ENCODE results near the gene TLCD4. TPM values are rescaled to one million over a fixed set of nuclear protein-coding genes. Genes with fewer than 3 reads are reported as not detected.
A peak's percentile ranks its signal among the peaks of the same experiment; 100 is the strongest.

The TLCD4 gene
- polyA plus RNA-seq (2013, experiment 1 of 2), result 0.53 TPM
- polyA plus RNA-seq (2013, experiment 2 of 2), result 0.76 TPM

- no peak within 1 kb of the TSS for H3K27ac ChIP-seq (ENCODE audit: low read depth, low read length)
- peak within 1 kb of the TSS; percentile 67 for H3K9ac ChIP-seq (ENCODE audit: low read length)
- DNase-seq, result peak; percentile 77
- H4K8ac ChIP-seq (ENCODE audit: low read depth, low read length), result no peak within 1 kb of the TSS
- H3K4me2 ChIP-seq (ENCODE audit: low read length), result peak within 1 kb of the TSS; percentile 99
- H3K79me1 ChIP-seq (ENCODE audit: low read length), result no peaks in the 10 kb centered on the region
- H3K79me2 ChIP-seq (ENCODE audit: control insufficient read depth, insufficient read depth, low read length), result no peaks in the 10 kb centered on the region
- no CpG with 5 or more reads among the region's 108 CpGs for WGBS (ENCODE audit: extremely low coverage, insufficient coverage, low lambda C conversion rate)
- peak within 1 kb of the TSS; percentile 61 for H2BK120ac ChIP-seq (ENCODE audit: low read depth, low read length)
- H4K5ac ChIP-seq (ENCODE audit: low read length), result peak within 1 kb of the TSS; percentile 54
- no peaks in the 10 kb centered on the region for H3K36me3 ChIP-seq (ENCODE audit: control insufficient read depth, insufficient read depth, low read length)
- H3K4me1 ChIP-seq (ENCODE audit: control insufficient read depth, low read depth, low read length), result no peaks in the 10 kb centered on the region
- peak within 1 kb of the TSS; percentile 81 for H3K56ac ChIP-seq (ENCODE audit: low read length)
- peak within 1 kb of the TSS; percentile 82 for H3K18ac ChIP-seq (ENCODE audit: low read length)
- H2AK5ac ChIP-seq (ENCODE audit: low read length), result no peak within 1 kb of the TSS
- no peak within 1 kb of the TSS for H2BK15ac ChIP-seq (replicated peaks; ENCODE audit: low read depth)
- no peak within 1 kb of the TSS for H2BK5ac ChIP-seq (ENCODE audit: low read length)
- no peak within 1 kb of the TSS for H3K23ac ChIP-seq (ENCODE audit: low read length)
- H3K4ac ChIP-seq (ENCODE audit: low read depth, low read length), result no peak within 1 kb of the TSS
- no peaks in the 10 kb centered on the region for H3K27me3 ChIP-seq (ENCODE audit: insufficient read depth, low read length, poor library complexity)
- H3K4me3 ChIP-seq (ENCODE audit: low read length), result peak within 1 kb of the TSS; percentile 70
Measured at GRCh38 chr1:95117207-95118066, at the start of gene TLCD4. TSS of gene TLCD4 (plus strand) at chr1:95117355. CDS start at chr1:95143902, 26,547 bp downstream.

GRCh38 chr1:95067568-95067967, 49.6 kb upstream of the TLCD4 start:
- Histone ChIP-seq H3K27me3 (ENCODE audit: insufficient read depth, low read length, poor library complexity) (no peaks in the 10 kb centered on the region), H4K5ac (ENCODE audit: low read length) (no peak overlapping the region), H4K8ac (ENCODE audit: low read depth, low read length) (no peak overlapping the region), H3K23ac (ENCODE audit: low read length) (no peak overlapping the region), H3K4me1 (ENCODE audit: control insufficient read depth, low read depth, low read length) (no peaks in the 10 kb centered on the region), H3K27ac (ENCODE audit: low read depth, low read length) (no peak overlapping the region), H3K18ac (ENCODE audit: low read length) (no peak overlapping the region), H3K4ac (ENCODE audit: low read depth, low read length) (no peak overlapping the region), H2BK15ac (replicated peaks; ENCODE audit: low read depth) (no peak overlapping the region), H3K36me3 (ENCODE audit: control insufficient read depth, insufficient read depth, low read length) (no peaks in the 10 kb centered on the region), H3K4me2 (ENCODE audit: low read length) (no peak overlapping the region), H2AK5ac (ENCODE audit: low read length) (no peak overlapping the region), H2BK5ac (ENCODE audit: low read length) (no peak overlapping the region), H2BK120ac (ENCODE audit: low read depth, low read length) (no peak overlapping the region), H3K56ac (ENCODE audit: low read length) (no peak overlapping the region), H3K4me3 (ENCODE audit: low read length) (no peak overlapping the region), H3K79me2 (ENCODE audit: control insufficient read depth, insufficient read depth, low read length) (no peaks in the 10 kb centered on the region), H3K9ac (ENCODE audit: low read length) (no peak overlapping the region), H3K79me1 (ENCODE audit: low read length) (no peaks in the 10 kb centered on the region)
- no CpG with 5 or more reads among the region's 5 CpGs for WGBS (ENCODE audit: extremely low coverage, insufficient coverage, low lambda C conversion rate)
- no peak for DNase-seq

GRCh38 chr1:95068956-95069709, 48.0 kb upstream of the TLCD4 start:
- no peaks in the 10 kb centered on the region for H3K79me2 ChIP-seq (ENCODE audit: control insufficient read depth, insufficient read depth, low read length)
- no CpG with 5 or more reads among the region's 6 CpGs for WGBS (ENCODE audit: extremely low coverage, insufficient coverage, low lambda C conversion rate)

GRCh38 chr1:95069710-95070093, 47.5 kb upstream of the TLCD4 start:
- Histone ChIP-seq H3K79me1 (ENCODE audit: low read length) (no peaks in the 10 kb centered on the region), H3K4me2 (ENCODE audit: low read length) (no peak overlapping the region), H3K18ac (ENCODE audit: low read length) (no peak overlapping the region), H3K27me3 (ENCODE audit: insufficient read depth, low read length, poor library complexity) (no peaks in the 10 kb centered on the region), H3K36me3 (ENCODE audit: control insufficient read depth, insufficient read depth, low read length) (no peaks in the 10 kb centered on the region), H2BK120ac (ENCODE audit: low read depth, low read length) (no peak overlapping the region), H4K8ac (ENCODE audit: low read depth, low read length) (no peak overlapping the region), H3K56ac (ENCODE audit: low read length) (no peak overlapping the region), H3K9ac (ENCODE audit: low read length) (no peak overlapping the region), H3K27ac (ENCODE audit: low read depth, low read length) (no peak overlapping the region), H3K79me2 (ENCODE audit: control insufficient read depth, insufficient read depth, low read length) (no peaks in the 10 kb centered on the region), H3K23ac (ENCODE audit: low read length) (no peak overlapping the region), H3K4ac (ENCODE audit: low read depth, low read length) (no peak overlapping the region), H3K4me3 (ENCODE audit: low read length) (no peak overlapping the region), H3K4me1 (ENCODE audit: control insufficient read depth, low read depth, low read length) (no peaks in the 10 kb centered on the region), H2BK5ac (ENCODE audit: low read length) (no peak overlapping the region), H2BK15ac (replicated peaks; ENCODE audit: low read depth) (no peak overlapping the region), H4K5ac (ENCODE audit: low read length) (no peak overlapping the region), H2AK5ac (ENCODE audit: low read length) (no peak overlapping the region)
- no CpG with 5 or more reads among the region's 5 CpGs for WGBS (ENCODE audit: extremely low coverage, insufficient coverage, low lambda C conversion rate)
- DNase-seq, result no peak

More at GRCh38 chr1:95068956-95069709, 48.0 kb upstream of the TLCD4 start:
- Histone ChIP-seq H4K8ac (ENCODE audit: low read depth, low read length) (no peak overlapping the region), H3K27me3 (ENCODE audit: insufficient read depth, low read length, poor library complexity) (no peaks in the 10 kb centered on the region), H3K4me3 (ENCODE audit: low read length) (no peak overlapping the region), H3K9ac (ENCODE audit: low read length) (no peak overlapping the region), H3K4ac (ENCODE audit: low read depth, low read length) (no peak overlapping the region), H2AK5ac (ENCODE audit: low read length) (no peak overlapping the region), H2BK5ac (ENCODE audit: low read length) (no peak overlapping the region), H3K36me3 (ENCODE audit: control insufficient read depth, insufficient read depth, low read length) (no peaks in the 10 kb centered on the region), H3K56ac (ENCODE audit: low read length) (no peak overlapping the region), H3K23ac (ENCODE audit: low read length) (no peak overlapping the region), H3K4me1 (ENCODE audit: control insufficient read depth, low read depth, low read length) (no peaks in the 10 kb centered on the region), H4K5ac (ENCODE audit: low read length) (no peak overlapping the region), H2BK120ac (ENCODE audit: low read depth, low read length) (no peak overlapping the region), H3K79me1 (ENCODE audit: low read length) (no peaks in the 10 kb centered on the region), H3K18ac (ENCODE audit: low read length) (no peak overlapping the region), H3K4me2 (ENCODE audit: low read length) (no peak overlapping the region), H2BK15ac (replicated peaks; ENCODE audit: low read depth) (no peak overlapping the region), H3K27ac (ENCODE audit: low read depth, low read length) (no peak overlapping the region)
- peak; percentile 83 for DNase-seq

GRCh38 chr1:95071539-95071938, 45.6 kb upstream of the TLCD4 start:
- no peaks in the 10 kb centered on the region for H3K27me3 ChIP-seq (ENCODE audit: insufficient read depth, low read length, poor library complexity)

More at GRCh38 chr1:95071539-95071938, 45.6 kb upstream of the TLCD4 start:
- no peaks in the 10 kb centered on the region for H3K79me1 ChIP-seq (ENCODE audit: low read length)
- DNase-seq, result no peak
- H2BK15ac ChIP-seq (replicated peaks; ENCODE audit: low read depth), result no peak overlapping the region
- H2BK120ac ChIP-seq (ENCODE audit: low read depth, low read length), result no peak overlapping the region
- no peak overlapping the region for H2BK5ac ChIP-seq (ENCODE audit: low read length)
- H3K4me3 ChIP-seq (ENCODE audit: low read length), result no peak overlapping the region
- H3K4ac ChIP-seq (ENCODE audit: low read depth, low read length), result no peak overlapping the region
- no peak overlapping the region for H3K18ac ChIP-seq (ENCODE audit: low read length)
- no peak overlapping the region for H3K9ac ChIP-seq (ENCODE audit: low read length)
- no peak overlapping the region for H4K5ac ChIP-seq (ENCODE audit: low read length)
- H3K79me2 ChIP-seq (ENCODE audit: control insufficient read depth, insufficient read depth, low read length), result no peaks in the 10 kb centered on the region
- H3K4me1 ChIP-seq (ENCODE audit: control insufficient read depth, low read depth, low read length), result no peaks in the 10 kb centered on the region
- H4K8ac ChIP-seq (ENCODE audit: low read depth, low read length), result no peak overlapping the region
- H2AK5ac ChIP-seq (ENCODE audit: low read length), result no peak overlapping the region
- no CpG with 5 or more reads among the region's 2 CpGs for WGBS (ENCODE audit: extremely low coverage, insufficient coverage, low lambda C conversion rate)
- H3K23ac ChIP-seq (ENCODE audit: low read length), result no peak overlapping the region
- no peak overlapping the region for H3K56ac ChIP-seq (ENCODE audit: low read length)
- H3K27ac ChIP-seq (ENCODE audit: low read depth, low read length), result no peak overlapping the region
- no peak overlapping the region for H3K4me2 ChIP-seq (ENCODE audit: low read length)
- H3K36me3 ChIP-seq (ENCODE audit: control insufficient read depth, insufficient read depth, low read length), result no peaks in the 10 kb centered on the region

Measured in mesendoderm (in vitro differentiated cells).